B cell (primary cell): Measurements from ENCODE around the gene CDADC1. TPM values are rescaled to one million over a fixed set of nuclear protein-coding genes. Genes with fewer than 3 reads are reported as not detected.
A peak's percentile ranks its signal among the peaks of the same experiment; 100 is the strongest.

Experiments used
- ATAC-seq: fragments of 200-7000 bp; cut with Tn5 transposase; one replicate; pipeline ENCODE4 v1.10.0; 2021; ENCODE audit warnings: low read depth, mild to moderate bottlenecking, moderate number of reproducible peaks, moderate library complexity
- CTCF ChIA-PET: fragments of 350-600 bp; sonication (Branson Sonifier 250); formaldehyde crosslinking; loops from one replicate; lab custom pipeline; 2021; ENCODE audit warnings: antibody characterized with exemption, inconsistent platforms; lab: Charles Lee
- POLR2A ChIA-PET: fragments of 350-600 bp; sonication (Branson Sonifier 250); formaldehyde crosslinking; loops from one replicate; lab custom pipeline; 2021; ENCODE audit warnings: antibody characterized with exemption; lab: Charles Lee
- DNase-seq: peaks from one replicate; pipeline ENCODE4 v3.0.0; 2013
- H2AFZ ChIP-seq: 2 replicates; pipeline ENCODE4 v1.6.1; 2012; ENCODE audit warnings: mild to moderate bottlenecking, low read depth, low read length; ENCODE audit not compliant: insufficient read depth, poor library complexity, severe bottlenecking
- H3K27ac ChIP-seq, 2 donors: 1 replicate in 1 of 2; 2 replicates in 1 of 2; pipeline ENCODE4 v1.5.1; 2012 to 2013; ENCODE audit warnings: low read length in 2 of 2, mild to moderate bottlenecking in 2 of 2, moderate library complexity in 1 of 2
- H3K27me3 ChIP-seq, 4 experiments: fragments of 200-600 bp in 1 of 4; sonication (generic) in 1 of 4; replicated peaks in 1 of 4; 1 replicate in 2 of 4; 2 replicates in 2 of 4; pipeline versions ENCODE4 v1.6.1 to v1.7.0; 2013 to 2016; ENCODE audit warnings: low read length in 3 of 4, mild to moderate bottlenecking in 2 of 4, mixed read lengths in 1 of 4, moderate library complexity in 1 of 4; ENCODE audit not compliant: insufficient read depth in 4 of 4, control insufficient read depth in 3 of 4; ENCODE audit errors: control extremely low read depth in 1 of 4
- H3K36me3 ChIP-seq, 2 experiments: replicated peaks in 1 of 2; 1 replicate in 1 of 2; 2 replicates in 1 of 2; pipeline versions ENCODE4 v1.6.1 to v1.7.1; 2013; ENCODE audit warnings: low read length in 1 of 2; ENCODE audit not compliant: insufficient read depth in 2 of 2, control insufficient read depth in 1 of 2; ENCODE audit errors: control extremely low read depth in 1 of 2, extremely low read depth in 1 of 2
- H3K4me1 ChIP-seq, 2 donors: fragments of 200-600 bp in 1 of 2; sonication (generic) in 1 of 2; 1 replicate in 1 of 2; 2 replicates in 1 of 2; pipeline versions ENCODE4 v1.5.1 to v1.6.1; 2013 to 2017; ENCODE audit warnings: low read length in 2 of 2; ENCODE audit not compliant: control insufficient read depth in 2 of 2, insufficient read depth in 2 of 2
- H3K4me2 ChIP-seq: replicated peaks from 2 replicates; pipeline ENCODE3; 2012; ENCODE audit warnings: mild to moderate bottlenecking, low read depth, low read length; ENCODE audit not compliant: poor library complexity, severe bottlenecking
- H3K4me3 ChIP-seq, 5 experiments: fragments of 200-600 bp in 1 of 5; sonication (generic) in 1 of 5; 1 replicate in 3 of 5; 2 replicates in 2 of 5; pipeline versions ENCODE4 v1.5.1 to v1.7.0; 2011 to 2016; ENCODE audit warnings: low read length in 4 of 5, mild to moderate bottlenecking in 4 of 5, low read depth in 2 of 5, control low read depth in 1 of 5, moderate library complexity in 1 of 5; ENCODE audit not compliant: insufficient read depth in 1 of 5; ENCODE audit errors: control extremely low read depth in 1 of 5, extremely low read depth in 1 of 5
- H3K79me2 ChIP-seq: fragments of 200-600 bp; sonication (generic); one replicate; pipeline ENCODE4 v1.6.0; 2016; ENCODE audit warnings: low read length; ENCODE audit not compliant: control insufficient read depth, insufficient read depth
- H3K9ac ChIP-seq: fragments of 200-600 bp; sonication (generic); 2 replicates; pipeline ENCODE4 v1.6.1; 2017; ENCODE audit warnings: mild to moderate bottlenecking, low read length, moderate library complexity
- H3K9me3 ChIP-seq, 3 donors: one replicate each; pipeline versions ENCODE4 v1.6.1 to v1.7.1; 2013; ENCODE audit warnings: low read length in 2 of 3; ENCODE audit not compliant: control insufficient read depth in 2 of 3, insufficient read depth in 1 of 3; ENCODE audit errors: control extremely low read depth in 1 of 3
- H4K20me1 ChIP-seq: 2 replicates; pipeline ENCODE4 v1.6.0; 2012; ENCODE audit warnings: mild to moderate bottlenecking, low read length; ENCODE audit not compliant: insufficient read depth, control insufficient read depth, poor library complexity, severe bottlenecking
- H3K27ac Mint-ChIP-seq: one replicate; pipeline ENCODE4 v1.8.0; 2021; ENCODE audit warnings: mixed read lengths
- H3K27me3 Mint-ChIP-seq: one replicate; pipeline ENCODE4 v1.8.0; 2021; ENCODE audit warnings: mixed read lengths
- H3K4me1 Mint-ChIP-seq: one replicate; pipeline ENCODE4 v1.8.0; 2021; ENCODE audit warnings: mixed read lengths
- H3K4me3 Mint-ChIP-seq: one replicate; pipeline ENCODE4 v1.8.0; 2021; ENCODE audit warnings: mixed read lengths
- H3K9me3 Mint-ChIP-seq: one replicate; pipeline ENCODE4 v1.8.0; 2022; ENCODE audit warnings: mixed read lengths; ENCODE audit not compliant: insufficient read depth
- EZH2 ChIP-seq: IDR thresholded peaks from 2 replicates; pipeline ENCODE4 v1.6.1; 2012; ENCODE audit warnings: borderline replicate concordance, low read depth, mild to moderate bottlenecking, moderate library complexity, low read length; ENCODE audit not compliant: insufficient read depth, poor library complexity, severe bottlenecking
- WGBS: methylation state at CpG from one replicate; pipeline ENCODE4 v1.1.5; 2013; ENCODE audit warnings: missing lambda C conversion rate; ENCODE audit not compliant: insufficient coverage; 5-methylcytosine and 5-hydroxymethylcytosine counted together
- intact Hi-C: fragments of 100-400 bp; cut with micrococcal nuclease; formaldehyde crosslinking; loops from one replicate; pipeline ENCODE4 v1.10.0; 2022
- polyA plus RNA-seq: library from polyadenylated mRNA; depleted of rRNA; stranded (reverse); fragments of >200 nt; gene quantifications from 2 replicates; pipeline ENCODE4 v1.2.3, GENCODE V29; 2012
- total RNA-seq, 2 donors: library from RNA; stranded (reverse); fragments of 120-200 nt in 1 of 2; gene quantifications; 1 replicate in 1 of 2; 2 replicates in 1 of 2; pipeline versions ENCODE4 v1.2.3 to v1.2.4, GENCODE V29; 2013 to 2022
- TF ChIP-seq, protein P1 (sequence below): fragments of 200-600 bp; IDR thresholded peaks from one replicate; pipeline ENCODE4 v1.8.0; 2022; ENCODE audit warnings: antibody characterized with exemption, mild to moderate bottlenecking

Gene CDADC1
- total and polyA plus RNA-seq, 2 donors (not counting 1 experiment from before 2014, with no cell fraction given) = 3.0 to 14.5 TPM

DNA sequence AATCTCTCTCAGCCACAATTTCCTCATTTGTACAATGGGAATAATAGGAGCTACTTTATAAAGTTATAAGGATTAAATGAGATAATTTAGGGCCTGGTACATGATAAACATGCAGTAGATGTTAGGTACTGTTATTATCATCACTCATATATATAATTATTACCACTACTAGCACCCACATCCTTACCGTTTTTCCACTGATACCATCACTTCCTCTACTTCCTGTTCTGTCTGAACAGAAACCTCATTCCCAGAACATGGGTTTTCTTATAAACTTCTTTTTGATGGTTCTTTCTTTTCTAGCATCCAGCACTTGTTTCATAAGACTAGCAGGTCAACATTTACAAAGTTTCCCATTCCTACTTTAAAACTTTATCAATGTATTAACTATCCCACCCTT lies 6.3 kb downstream of the CDADC1 start:
- H3K9me3 Mint-ChIP-seq = no peaks in the 10 kb centered on the region
- H3K27me3 Mint-ChIP-seq = no peaks in the 10 kb centered on the region
- no peak overlapping the region for H3K4me2 ChIP-seq
- CTCF ChIA-PET = no interaction called here
- ATAC-seq (no peak), DNase-seq (no peak)
- H3K27ac ChIP-seq = no peak overlapping the region
- H3K4me1 ChIP-seq = peaks cover 0 to 7% of the 10 kb centered on the region in 2 donors
- H3K36me3 ChIP-seq = peaks cover 2 to 19% of the 10 kb centered on the region in 2 experiments
- no peaks in the 10 kb centered on the region for H4K20me1 ChIP-seq
- H3K9me3 ChIP-seq = no peaks in the 10 kb centered on the region
- H3K9ac ChIP-seq = no peak overlapping the region
- peaks cover 4% of the 10 kb centered on the region for H3K79me2 ChIP-seq
- H3K4me3 Mint-ChIP-seq = no peak overlapping the region
- WGBS = 0% methylated on average over 1 of the region's 1 CpG
- H3K4me3 ChIP-seq = no peak overlapping the region
- POLR2A ChIA-PET = no interaction called here
- TF ChIP-seq, protein P1, sequence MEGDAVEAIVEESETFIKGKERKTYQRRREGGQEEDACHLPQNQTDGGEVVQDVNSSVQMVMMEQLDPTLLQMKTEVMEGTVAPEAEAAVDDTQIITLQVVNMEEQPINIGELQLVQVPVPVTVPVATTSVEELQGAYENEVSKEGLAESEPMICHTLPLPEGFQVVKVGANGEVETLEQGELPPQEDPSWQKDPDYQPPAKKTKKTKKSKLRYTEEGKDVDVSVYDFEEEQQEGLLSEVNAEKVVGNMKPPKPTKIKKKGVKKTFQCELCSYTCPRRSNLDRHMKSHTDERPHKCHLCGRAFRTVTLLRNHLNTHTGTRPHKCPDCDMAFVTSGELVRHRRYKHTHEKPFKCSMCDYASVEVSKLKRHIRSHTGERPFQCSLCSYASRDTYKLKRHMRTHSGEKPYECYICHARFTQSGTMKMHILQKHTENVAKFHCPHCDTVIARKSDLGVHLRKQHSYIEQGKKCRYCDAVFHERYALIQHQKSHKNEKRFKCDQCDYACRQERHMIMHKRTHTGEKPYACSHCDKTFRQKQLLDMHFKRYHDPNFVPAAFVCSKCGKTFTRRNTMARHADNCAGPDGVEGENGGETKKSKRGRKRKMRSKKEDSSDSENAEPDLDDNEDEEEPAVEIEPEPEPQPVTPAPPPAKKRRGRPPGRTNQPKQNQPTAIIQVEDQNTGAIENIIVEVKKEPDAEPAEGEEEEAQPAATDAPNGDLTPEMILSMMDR = no peak
- peaks cover 22% of the 10 kb centered on the region for H3K4me1 Mint-ChIP-seq
- intact Hi-C loops = no loop called here
- H3K27ac Mint-ChIP-seq = no peak overlapping the region
- H3K27me3 ChIP-seq = no peaks in the 10 kb centered on the region
- H2AFZ ChIP-seq = no peak overlapping the region

DNA sequence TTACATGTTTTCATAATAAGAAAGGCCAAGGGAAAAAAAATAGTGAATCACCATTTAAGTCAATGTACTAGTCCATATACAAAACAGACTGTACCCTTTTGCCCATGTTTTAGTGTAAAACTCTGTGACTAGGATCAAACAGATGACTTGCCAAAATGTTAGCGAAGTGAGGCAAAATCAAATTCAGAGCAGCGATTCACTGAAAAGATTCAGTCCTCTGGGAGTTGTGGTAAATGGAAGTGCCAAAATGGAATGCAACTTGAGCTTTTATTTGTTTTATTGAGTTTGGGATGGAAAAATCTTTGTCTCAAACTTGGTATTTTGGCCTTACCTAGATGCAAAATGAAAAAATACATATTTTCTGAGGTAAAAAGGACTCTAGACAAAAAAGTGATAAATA lies 9.1 kb downstream of the CDADC1 start:
- POLR2A ChIA-PET = interaction anchor here (0.6 to 2.1 kb wide), 2 partner anchors 9 to 15 kb away, joined by 3 to 7 read pairs; partner anchors contain the start of gene CDADC1
- Histone ChIP-seq H3K27ac (no peak overlapping the region), H3K4me2 (no peak overlapping the region), H3K4me3 (no peak overlapping the region), H3K4me1 (peaks cover 0 to 7% of the 10 kb centered on the region in 2 donors), H4K20me1 (no peaks in the 10 kb centered on the region), H3K9me3 (no peaks in the 10 kb centered on the region), H3K36me3 (peaks cover 9 to 23% of the 10 kb centered on the region in 2 experiments), H2AFZ (no peak overlapping the region), H3K27me3 (no peaks in the 10 kb centered on the region), H3K9ac (no peak overlapping the region), H3K79me2 (no peaks in the 10 kb centered on the region)
- no peak for ATAC-seq
- intact Hi-C loops = no loop called here
- CTCF ChIA-PET = interaction anchor here (1.0 to 1.9 kb wide), 2 partner anchors 8 to 24 kb away, joined by 3 to 7 read pairs; no protein-coding TSS in a partner anchor
- peaks cover 15% of the 10 kb centered on the region for H3K4me1 Mint-ChIP-seq
- H3K27ac Mint-ChIP-seq = no peak overlapping the region
- H3K27me3 Mint-ChIP-seq = no peaks in the 10 kb centered on the region
- H3K9me3 Mint-ChIP-seq = no peaks in the 10 kb centered on the region
- TF ChIP-seq, protein P1 = no peak
- no peak for TF ChIP-seq EZH2
- no peak for DNase-seq
- peak overlapping the region; percentile 38 for H3K4me3 Mint-ChIP-seq
- 57% methylated on average over 2 of the region's 2 CpGs for WGBS
